UCSD-AML1 (cell line): ENCODE measurements around the gene NAXD.
"Not testable (repeated sequence)": the region's sequence is repeated elsewhere in the genome, so short reads cannot be mapped to it uniquely, and the experiment has no call there.

Experiments used
- DNase-seq: peaks from one replicate; lab custom pipeline; 2025; ENCODE audit not compliant: unreplicated experiment; lab: John Stamatoyannopoulos, UW

NAXD gene

GRCh38 chr13:110662777-110663443 is 47.6 kb downstream of the NAXD start:
- DNase-seq: no peak

- DNase-seq: no peak
Measured at GRCh38 chr13:110663491-110663890, 48.1 kb downstream of the NAXD start.

- no peak for DNase-seq
Measured at GRCh38 chr13:110664041-110664440, 48.7 kb downstream of the NAXD start.

GRCh38 chr13:110664673-110665072 is 49.3 kb downstream of the NAXD start:
- no peak for DNase-seq

- DNase-seq: no peak
Measured at GRCh38 chr13:110665491-110666254, 50.3 kb downstream of the NAXD start.

- DNase-seq: no peak
Measured at GRCh38 chr13:110666255-110666533, 50.8 kb downstream of the NAXD start.

- DNase-seq: no peak
Measured at GRCh38 chr13:110669036-110669435, 53.7 kb downstream of the NAXD start.

GRCh38 chr13:110669814-110670213 is 54.5 kb downstream of the NAXD start:
- DNase-seq: not testable (repeated sequence)

GRCh38 chr13:110676595-110677587 is 61.5 kb downstream of the NAXD start:
- no peak for DNase-seq

- DNase-seq: no peak
Measured at GRCh38 chr13:110677731-110678545, 62.6 kb downstream of the NAXD start.

GRCh38 chr13:110680852-110681251 is 65.5 kb downstream of the NAXD start:
- no peak for DNase-seq

GRCh38 chr13:110681868-110682550 is 66.7 kb downstream of the NAXD start:
- DNase-seq: no peak

- DNase-seq: no peak
Measured at GRCh38 chr13:110682746-110683145, 67.4 kb downstream of the NAXD start.

- DNase-seq: no peak
Measured at GRCh38 chr13:110683203-110683883, 68.0 kb downstream of the NAXD start.

GRCh38 chr13:110683921-110684320 is 68.6 kb downstream of the NAXD start:
- DNase-seq: no peak

- no peak for DNase-seq
Measured at GRCh38 chr13:110684388-110685056, 69.2 kb downstream of the NAXD start.

GRCh38 chr13:110685305-110686020 is 70.1 kb downstream of the NAXD start:
- DNase-seq: no peak

- DNase-seq: no peak
Measured at GRCh38 chr13:110687736-110688135, 72.4 kb downstream of the NAXD start.
